Bone marrow (tissue), 2 donors: ENCODE data around the gene DNASE1L3.

Experiments used
- DNase-seq, 2 donors: peaks; one replicate each; lab custom pipeline; 2025; lab: John Stamatoyannopoulos, UW

Gene DNASE1L3

DNA sequence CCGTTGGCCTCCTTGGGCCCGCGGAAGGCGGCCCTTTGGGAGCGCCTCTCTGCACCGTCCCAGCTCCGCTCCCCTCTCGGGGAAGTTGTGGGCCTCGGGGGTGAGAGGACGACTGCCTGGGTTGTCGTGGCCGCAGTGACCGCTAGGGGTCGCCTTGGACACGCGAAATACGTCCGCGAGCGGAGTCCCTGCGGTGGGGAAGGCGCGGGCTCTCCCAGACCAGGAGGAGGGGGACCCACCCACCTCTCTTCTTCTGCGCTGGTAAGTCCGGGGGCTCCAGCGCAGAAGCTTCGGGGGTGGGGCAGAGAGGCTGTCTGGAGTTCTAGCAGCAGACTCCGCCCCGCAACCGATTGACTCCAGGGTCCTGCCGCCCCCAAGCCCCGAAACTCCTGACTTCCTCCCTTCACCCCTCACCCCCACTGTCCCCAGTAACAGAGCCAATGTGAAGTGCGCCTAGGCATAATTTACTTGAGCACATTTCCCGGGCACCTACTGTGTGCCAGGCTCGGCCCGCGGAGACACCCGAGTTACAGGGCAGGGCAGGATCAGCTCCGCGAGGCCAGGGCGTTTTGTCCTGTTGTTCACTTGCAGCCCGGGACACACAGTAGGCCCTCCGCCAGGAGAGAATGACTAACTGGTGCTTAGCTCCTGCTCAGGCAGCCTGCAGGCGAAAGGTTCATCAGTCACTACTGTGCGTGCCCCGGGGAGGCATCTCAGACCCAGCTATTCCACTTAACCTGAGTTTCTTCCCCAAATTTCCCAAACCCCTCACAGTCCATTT lies 32.8 kb downstream of the DNASE1L3 start:
- DNase-seq = peak; percentile 77 to 82

DNA sequence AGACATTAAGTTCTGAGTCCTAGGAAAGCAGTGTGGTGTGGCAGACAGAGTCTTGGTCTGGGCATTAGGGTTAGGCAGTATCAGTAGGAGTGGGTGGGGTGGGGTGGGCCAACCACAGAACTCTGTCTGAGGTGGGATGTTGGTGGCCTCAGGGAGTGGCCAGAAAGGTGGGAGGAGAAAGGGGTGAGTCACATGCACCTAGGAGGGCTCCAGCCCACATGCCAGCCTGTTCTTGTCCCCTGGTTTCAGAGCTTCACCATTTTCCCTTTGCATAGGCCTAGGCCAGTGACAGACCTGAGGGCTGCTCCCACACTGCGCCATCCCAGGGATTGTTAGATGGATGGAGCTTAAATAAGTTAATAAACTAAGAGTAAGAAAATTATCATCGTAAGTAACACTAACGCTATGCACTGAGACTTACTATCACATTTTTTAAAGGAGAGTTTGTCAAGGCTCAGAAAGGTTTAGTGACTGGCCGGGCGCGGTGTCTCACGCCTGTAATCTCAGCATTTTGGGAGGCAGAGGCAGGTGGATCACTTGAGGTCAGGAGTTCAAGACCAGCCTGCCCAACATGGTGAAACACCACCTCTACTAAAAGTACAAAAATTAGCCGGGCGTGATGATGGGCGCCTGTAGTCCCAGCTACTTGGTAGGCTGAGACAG lies 33.8 kb downstream of the DNASE1L3 start:
- no peak for DNase-seq

DNA sequence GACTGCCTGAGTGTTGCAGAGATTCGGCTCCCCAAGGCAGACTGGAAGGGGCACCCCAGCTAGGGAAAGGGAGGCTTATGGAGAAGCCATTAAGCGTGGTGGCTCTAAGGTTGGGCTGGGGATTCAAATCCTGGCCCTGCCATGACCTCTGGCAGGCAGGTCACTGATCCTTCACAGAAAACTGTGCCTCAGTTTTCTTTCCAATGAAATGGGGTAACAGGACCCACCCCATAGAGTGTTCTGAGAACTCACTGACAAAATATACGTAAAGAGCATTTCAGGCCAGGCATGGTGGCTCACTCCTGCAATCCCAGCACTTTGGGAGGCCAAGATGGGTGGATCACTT lies 34.6 kb downstream of the DNASE1L3 start:
- DNase-seq = no peak

DNA sequence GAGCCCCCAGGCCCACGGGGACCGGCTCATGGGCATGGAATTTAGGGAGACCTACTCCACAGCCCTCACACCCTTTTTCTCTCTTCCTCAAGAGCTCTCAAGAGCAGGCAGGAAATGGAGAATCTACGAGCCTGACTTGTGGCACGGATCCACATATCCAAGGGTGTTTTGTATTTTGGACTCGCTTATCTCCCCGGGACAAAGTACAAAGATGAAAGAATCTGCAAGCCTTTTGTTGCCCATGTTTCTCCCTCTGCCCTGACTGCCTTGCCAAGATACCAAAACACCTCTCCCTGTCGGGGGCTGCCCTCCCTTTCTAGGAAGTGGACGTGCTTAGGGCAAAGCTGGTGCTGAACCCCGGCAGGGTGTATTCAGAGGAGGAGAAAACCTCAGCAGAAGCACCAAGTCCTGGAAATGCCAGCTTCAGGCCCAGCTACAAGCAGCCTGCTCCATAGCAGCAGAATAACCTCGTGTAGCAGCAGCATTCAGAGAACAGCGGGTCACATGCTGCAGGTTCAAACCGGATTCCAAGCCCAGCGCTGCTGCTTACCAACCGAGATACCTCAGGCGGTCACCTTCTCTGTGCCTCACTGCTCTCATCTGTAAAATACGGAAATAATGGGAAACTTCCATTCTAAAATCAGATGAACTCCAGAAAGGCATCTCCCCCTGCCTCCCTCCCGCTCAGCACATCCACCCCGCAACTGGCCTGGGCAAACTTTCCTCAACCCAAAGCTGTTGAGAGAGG lies 35.2 kb downstream of the DNASE1L3 start:
- no peak for DNase-seq

DNA sequence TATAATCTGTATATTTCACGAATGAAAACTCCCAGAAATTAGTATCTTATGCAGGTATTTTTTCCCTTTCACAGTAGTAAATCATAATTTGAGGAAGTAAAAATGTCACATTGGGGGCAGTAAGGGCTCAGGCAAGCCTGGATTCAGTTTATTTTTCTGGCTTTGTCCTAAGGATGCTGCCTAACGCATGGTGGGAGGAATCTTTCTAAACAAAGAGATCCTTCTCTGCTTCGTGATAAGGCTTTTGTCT lies 35.7 kb downstream of the DNASE1L3 start:
- no peak for DNase-seq

GRCh38 chr3:58173669-58174398 lies 36.9 kb downstream of the DNASE1L3 start:
- no peak for DNase-seq

- DNase-seq = no peak
Observed at GRCh38 chr3:58173029-58173668, 37.6 kb downstream of the DNASE1L3 start.

DNA sequence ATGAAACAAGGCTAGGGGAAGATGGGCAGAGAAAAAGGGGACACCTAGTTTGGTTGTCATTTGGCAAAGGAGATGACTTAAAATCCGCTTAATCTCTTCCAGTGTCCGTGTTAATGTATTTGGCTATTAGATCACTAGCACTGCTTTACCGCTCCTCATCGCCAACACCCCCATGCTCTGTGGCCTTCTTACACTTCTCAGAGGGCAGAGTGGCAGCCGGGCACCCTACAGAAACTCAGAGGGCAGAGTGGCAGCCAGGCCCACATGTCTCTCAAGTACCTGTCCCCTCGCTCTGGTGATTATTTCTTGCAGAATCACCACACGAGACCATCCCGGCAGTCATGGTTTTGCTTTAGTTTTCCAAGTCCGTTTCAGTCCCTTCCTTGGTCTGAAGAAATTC lies 39.6 kb downstream of the DNASE1L3 start:
- no peak for DNase-seq

DNA sequence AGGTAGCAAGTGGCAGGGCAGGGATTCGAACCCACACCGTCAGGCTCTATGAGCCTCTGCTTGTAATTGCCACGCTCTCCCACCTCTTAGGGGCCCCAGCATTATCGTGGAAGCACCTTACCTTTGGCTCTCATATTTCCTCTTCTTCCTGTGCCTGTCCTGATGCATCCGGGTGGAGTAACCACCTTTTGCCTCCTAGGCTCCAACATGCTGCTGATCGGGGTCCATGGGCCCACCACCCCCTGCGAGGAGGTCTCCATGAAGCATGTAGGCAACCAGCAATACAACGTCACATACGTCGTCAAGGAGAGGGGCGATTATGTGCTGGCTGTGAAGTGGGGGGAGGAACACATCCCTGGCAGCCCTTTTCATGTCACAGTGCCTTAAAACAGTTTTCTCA lies 40.4 kb downstream of the DNASE1L3 start:
- DNase-seq = no peak

DNA sequence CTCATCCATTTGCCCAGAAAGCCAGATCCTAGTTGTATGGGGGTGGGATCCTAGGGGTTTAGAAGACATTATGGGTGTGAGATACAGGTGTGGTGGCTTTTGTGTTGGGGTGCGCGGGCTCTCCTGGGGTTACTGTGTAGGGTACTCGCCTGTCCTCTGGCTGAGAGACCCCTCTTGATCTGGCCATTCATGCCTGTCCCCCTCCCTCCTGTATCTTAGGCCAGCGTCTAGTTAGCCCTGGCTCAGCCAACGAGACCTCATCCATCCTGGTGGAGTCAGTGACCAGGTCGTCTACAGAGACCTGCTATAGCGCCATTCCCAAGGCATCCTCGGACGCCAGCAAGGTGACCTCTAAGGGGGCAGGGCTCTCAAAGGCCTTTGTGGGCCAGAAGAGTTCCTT lies 41.4 kb downstream of the DNASE1L3 start:
- DNase-seq = no peak

DNA sequence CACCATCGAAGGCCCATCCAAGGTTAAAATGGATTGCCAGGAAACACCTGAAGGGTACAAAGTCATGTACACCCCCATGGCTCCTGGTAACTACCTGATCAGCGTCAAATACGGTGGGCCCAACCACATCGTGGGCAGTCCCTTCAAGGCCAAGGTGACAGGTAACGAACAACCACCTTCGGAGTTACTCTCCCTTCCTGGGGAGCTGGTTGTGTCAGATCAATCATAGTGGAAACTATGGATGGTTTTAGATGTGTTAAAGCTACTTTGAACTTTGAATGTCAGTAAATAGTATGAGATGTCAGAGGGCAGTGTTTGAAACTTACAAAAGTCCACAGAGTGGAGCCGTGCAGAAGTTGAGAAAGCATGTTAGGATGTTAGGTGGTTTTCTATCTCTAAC lies 42.3 kb downstream of the DNASE1L3 start:
- no peak for DNase-seq

DNA sequence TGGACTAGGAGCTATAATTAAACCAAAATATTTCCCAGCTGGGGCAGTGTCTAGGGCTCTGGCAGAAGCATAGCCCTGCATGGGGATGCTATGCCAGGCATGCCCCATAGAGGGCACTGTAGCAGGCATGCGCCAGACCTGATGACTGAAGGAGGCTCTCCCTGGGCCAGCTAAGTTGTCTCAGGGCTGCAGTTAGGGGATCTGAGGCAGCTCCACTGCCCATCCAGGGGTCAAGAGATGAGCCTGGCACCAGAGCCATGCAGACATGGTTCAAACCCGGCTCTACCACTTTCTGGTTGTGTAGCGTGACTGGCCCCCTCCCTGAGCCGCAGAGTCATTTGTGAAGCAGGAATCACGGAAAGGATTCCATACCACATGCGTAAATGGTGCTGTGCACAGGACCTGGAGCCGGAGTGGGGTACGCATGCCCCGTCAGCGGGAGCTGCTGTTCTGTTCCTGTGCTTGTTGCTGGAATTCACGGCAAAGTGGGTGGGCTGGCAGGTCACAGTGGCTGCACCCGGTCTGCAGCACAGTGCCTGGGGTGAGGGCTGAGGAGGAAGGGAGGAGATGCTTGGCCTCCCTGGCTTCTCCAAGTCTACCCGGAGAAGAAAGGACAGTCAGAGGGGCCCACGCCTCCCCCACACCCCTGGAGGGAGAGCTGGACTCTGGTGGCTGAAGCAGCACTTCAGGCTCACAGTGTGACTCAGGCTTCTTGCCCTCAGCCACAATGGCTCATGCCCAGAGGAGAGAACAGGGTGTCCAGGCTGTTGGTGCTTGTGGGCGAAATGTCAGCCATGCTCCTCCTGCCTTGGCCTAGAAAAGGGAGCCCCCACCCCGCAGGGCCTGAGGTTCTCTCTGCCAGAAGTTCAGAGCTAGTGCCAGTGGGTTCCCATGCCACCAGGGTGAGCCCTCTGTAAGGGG lies 43.1 kb downstream of the DNASE1L3 start:
- DNase-seq = no peak

- no peak for DNase-seq
Observed at GRCh38 chr3:58164906-58165821, 45.6 kb downstream of the DNASE1L3 start.

- no peak for DNase-seq
Observed at GRCh38 chr3:58164199-58164879, 46.4 kb downstream of the DNASE1L3 start.

DNA sequence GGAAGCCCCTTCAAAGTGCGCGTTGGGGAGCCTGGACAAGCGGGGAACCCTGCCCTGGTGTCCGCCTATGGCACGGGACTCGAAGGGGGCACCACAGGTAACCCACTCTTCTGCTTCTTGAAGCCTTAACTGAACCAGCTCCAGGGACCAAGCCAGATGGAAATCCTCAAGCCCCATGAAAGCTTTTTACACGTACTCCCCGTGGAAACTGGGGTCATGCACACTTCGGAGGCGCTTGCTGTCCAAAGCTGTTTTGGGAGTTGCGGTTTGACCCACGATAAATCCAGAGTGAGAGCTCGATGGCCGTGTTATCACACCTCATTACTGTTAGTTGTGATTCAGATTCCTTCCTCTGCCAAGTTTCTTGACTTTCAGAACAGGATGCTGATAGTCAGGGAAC lies 47.5 kb downstream of the DNASE1L3 start:
- no peak for DNase-seq

DNA sequence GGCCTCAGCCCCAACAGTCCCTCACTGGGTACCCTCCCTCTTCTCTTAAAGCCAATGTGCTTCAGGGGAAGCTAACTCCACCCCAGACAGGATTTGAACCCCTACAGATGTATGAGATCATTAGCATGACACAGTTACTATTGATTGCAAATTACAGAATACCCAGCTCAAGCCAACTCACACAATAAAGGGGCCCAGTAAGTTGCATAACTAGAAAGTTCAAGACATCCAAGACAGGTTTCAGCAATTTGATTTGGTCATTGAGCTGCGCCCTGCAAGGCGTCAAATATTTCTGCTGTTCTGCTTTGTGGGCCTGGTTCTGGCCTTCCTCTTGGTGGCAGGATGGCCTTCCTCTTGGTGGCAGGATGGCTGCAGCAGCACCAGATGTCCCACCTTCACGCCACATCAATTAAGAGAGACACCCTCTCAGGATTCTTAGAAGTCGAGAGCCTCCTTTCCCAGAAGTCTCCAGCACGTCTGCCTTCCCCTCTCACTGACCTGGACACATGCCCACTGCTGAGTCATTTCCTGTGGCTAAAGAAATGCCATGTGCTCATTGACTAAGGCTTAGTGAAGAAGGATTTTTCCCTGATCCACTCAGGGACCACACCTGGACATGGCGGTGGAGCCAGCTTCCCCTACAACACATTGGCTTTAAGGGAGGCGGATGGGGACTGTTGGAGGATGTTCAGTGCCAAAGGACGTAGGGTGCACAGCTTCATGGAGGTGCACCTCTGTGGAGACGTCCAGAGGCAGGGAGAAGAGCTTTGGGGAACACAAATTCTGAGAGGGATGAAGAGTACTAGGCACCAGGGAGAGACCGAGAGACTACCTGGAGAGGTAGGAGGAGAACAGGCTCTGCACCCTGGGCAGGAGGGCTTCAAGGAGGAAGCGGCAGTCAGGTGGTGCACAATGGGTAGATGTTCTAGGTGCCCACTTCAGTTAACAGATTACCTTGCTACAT lies 49.1 kb downstream of the DNASE1L3 start:
- DNase-seq = no peak

- no peak for DNase-seq
Observed at GRCh38 chr3:58160399-58160798, 50.4 kb downstream of the DNASE1L3 start.

GRCh38 chr3:58158442-58159153 lies 52.2 kb downstream of the DNASE1L3 start:
- no peak for DNase-seq
